Activated CD8-positive, alpha-beta T cell treated with anti-CD3 and anti-CD28 coated beads for 36 hours (primary cell): ENCODE data around the gene NRP1. TPM values are rescaled to one million over a fixed set of nuclear protein-coding genes. Genes with fewer than 3 reads are reported as not detected.

ENCODE experiments used
- ATAC-seq: fragments of 200-7000 bp; cut with Tn5 transposase; one replicate; pipeline ENCODE4 v1.10.0; 2021; ENCODE audit warnings: mild to moderate bottlenecking, moderate library complexity
- CTCF ChIA-PET: fragments of 350-600 bp; sonication (Branson Sonifier 250); formaldehyde crosslinking; loops from one replicate; lab custom pipeline; 2021; ENCODE audit warnings: antibody characterized with exemption; lab: Charles Lee
- POLR2A ChIA-PET: fragments of 350-600 bp; sonication (Branson Sonifier 250); formaldehyde crosslinking; loops from one replicate; lab custom pipeline; 2021; ENCODE audit warnings: antibody characterized with exemption; lab: Charles Lee
- DNase-seq: peaks from one replicate; pipeline ENCODE4 v3.0.0-alpha.2; 2020
- H3K27ac Mint-ChIP-seq: one replicate; pipeline ENCODE4 v1.8.0; 2021; ENCODE audit warnings: mild to moderate bottlenecking, mixed read lengths
- H3K27me3 Mint-ChIP-seq: one replicate; pipeline ENCODE4 v1.8.0; 2021; ENCODE audit warnings: mixed read lengths
- H3K36me3 Mint-ChIP-seq: one replicate; pipeline ENCODE4 v1.8.0; 2021; ENCODE audit warnings: low read depth, mixed read lengths
- H3K4me1 Mint-ChIP-seq: one replicate; pipeline ENCODE4 v1.8.0; 2021; ENCODE audit warnings: low read depth, mixed read lengths
- H3K4me3 Mint-ChIP-seq: one replicate; pipeline ENCODE4 v1.8.0; 2021; ENCODE audit warnings: mild to moderate bottlenecking, moderate library complexity, mixed read lengths
- H3K9me3 Mint-ChIP-seq: one replicate; pipeline ENCODE4 v1.8.0; 2021; ENCODE audit warnings: mixed read lengths
- intact Hi-C: fragments of 100-400 bp; cut with micrococcal nuclease; formaldehyde crosslinking; loops from one replicate; pipeline ENCODE4 v1.10.0; 2022
- total RNA-seq, 2 experiments: library from RNA; stranded (reverse); gene quantifications; one replicate each; pipeline ENCODE4 v1.2.3, GENCODE V29; 2021
- TF ChIP-seq, protein P1 (sequence below): fragments of 200-600 bp; IDR thresholded peaks from one replicate; pipeline ENCODE4 v1.8.0; 2022; ENCODE audit warnings: antibody characterized with exemption, mild to moderate bottlenecking

The NRP1 gene
- total RNA-seq, 2 experiments from 2014 or later: 0.22 to 0.79 TPM

- ATAC-seq: peak; percentile 43
- H3K4me3 Mint-ChIP-seq: no peak overlapping the region
- intact Hi-C loops: no loop called here
- H3K9me3 Mint-ChIP-seq: peaks cover 1% of the 10 kb centered on the region
- H3K27ac Mint-ChIP-seq: no peak overlapping the region
- peak; percentile 87 for DNase-seq
- POLR2A ChIA-PET: no interaction called here
- H3K27me3 Mint-ChIP-seq: peaks cover 13% of the 10 kb centered on the region
- CTCF ChIA-PET: no interaction called here
- TF ChIP-seq, protein P1, sequence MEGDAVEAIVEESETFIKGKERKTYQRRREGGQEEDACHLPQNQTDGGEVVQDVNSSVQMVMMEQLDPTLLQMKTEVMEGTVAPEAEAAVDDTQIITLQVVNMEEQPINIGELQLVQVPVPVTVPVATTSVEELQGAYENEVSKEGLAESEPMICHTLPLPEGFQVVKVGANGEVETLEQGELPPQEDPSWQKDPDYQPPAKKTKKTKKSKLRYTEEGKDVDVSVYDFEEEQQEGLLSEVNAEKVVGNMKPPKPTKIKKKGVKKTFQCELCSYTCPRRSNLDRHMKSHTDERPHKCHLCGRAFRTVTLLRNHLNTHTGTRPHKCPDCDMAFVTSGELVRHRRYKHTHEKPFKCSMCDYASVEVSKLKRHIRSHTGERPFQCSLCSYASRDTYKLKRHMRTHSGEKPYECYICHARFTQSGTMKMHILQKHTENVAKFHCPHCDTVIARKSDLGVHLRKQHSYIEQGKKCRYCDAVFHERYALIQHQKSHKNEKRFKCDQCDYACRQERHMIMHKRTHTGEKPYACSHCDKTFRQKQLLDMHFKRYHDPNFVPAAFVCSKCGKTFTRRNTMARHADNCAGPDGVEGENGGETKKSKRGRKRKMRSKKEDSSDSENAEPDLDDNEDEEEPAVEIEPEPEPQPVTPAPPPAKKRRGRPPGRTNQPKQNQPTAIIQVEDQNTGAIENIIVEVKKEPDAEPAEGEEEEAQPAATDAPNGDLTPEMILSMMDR: no peak
- H3K4me1 Mint-ChIP-seq: peaks cover 23% of the 10 kb centered on the region
- no peaks in the 10 kb centered on the region for H3K36me3 Mint-ChIP-seq
These were observed 68.8 kb downstream of the NRP1 start for GRCh38 chr10:33265621-33266020.

DNA sequence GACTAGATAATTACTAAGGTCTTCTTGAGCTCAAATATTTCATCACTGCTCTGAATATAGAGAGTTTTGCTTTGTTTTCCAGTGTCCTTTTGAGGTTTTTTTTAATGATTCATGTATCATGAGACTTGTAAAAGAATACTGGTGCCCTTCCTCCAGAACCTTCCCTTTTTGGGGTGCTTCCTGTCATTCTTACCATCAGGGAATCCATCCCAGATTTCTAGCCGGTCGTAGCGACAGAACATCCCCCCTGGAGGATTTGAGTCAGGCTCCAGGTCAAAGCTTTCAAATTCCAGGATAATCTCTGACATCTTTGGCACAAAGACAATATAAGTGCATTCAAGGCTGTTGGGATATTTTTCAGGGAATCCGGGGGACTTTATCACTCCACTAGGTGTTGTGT, 71.0 kb downstream of the NRP1 start:
- H3K36me3 Mint-ChIP-seq: no peaks in the 10 kb centered on the region
- H3K27ac Mint-ChIP-seq: no peak overlapping the region
- POLR2A ChIA-PET: no interaction called here
- H3K9me3 Mint-ChIP-seq: peaks cover 1% of the 10 kb centered on the region
- H3K4me3 Mint-ChIP-seq: no peak overlapping the region
- CTCF ChIA-PET: no interaction called here
- TF ChIP-seq, protein P1: no peak
- DNase-seq (no peak), ATAC-seq (no peak)
- peaks cover 11% of the 10 kb centered on the region for H3K27me3 Mint-ChIP-seq
- peaks cover 23% of the 10 kb centered on the region for H3K4me1 Mint-ChIP-seq
- intact Hi-C loops: no loop called here

DNA sequence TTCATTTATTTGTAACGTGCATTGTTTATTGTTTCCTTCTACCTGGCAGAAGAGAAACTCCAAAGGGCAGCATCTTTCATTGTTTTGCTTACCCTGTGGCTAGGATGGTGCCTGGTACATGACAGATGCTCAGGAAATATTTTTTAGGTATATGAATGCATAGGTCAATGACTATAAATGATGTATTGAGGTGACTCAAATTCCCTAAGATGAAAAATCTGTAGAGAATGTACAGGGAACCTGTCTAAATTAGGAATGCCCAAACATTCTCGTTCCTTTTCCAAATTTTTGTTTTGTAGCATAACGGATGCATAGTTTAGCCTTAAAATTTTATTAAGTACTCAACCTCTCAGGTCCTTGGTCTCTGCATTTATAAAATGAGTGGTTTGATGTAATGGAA, 71.6 kb downstream of the NRP1 start:
- Mint-ChIP-seq H3K36me3 (no peaks in the 10 kb centered on the region), H3K27me3 (peaks cover 9% of the 10 kb centered on the region), H3K4me3 (no peak overlapping the region), H3K9me3 (peaks cover 1% of the 10 kb centered on the region), H3K4me1 (peaks cover 23% of the 10 kb centered on the region), H3K27ac (no peak overlapping the region)
- POLR2A ChIA-PET: no interaction called here
- ATAC-seq (no peak), DNase-seq (no peak)
- TF ChIP-seq, protein P1: no peak
- intact Hi-C loops: no loop called here
- CTCF ChIA-PET: no interaction called here

DNA sequence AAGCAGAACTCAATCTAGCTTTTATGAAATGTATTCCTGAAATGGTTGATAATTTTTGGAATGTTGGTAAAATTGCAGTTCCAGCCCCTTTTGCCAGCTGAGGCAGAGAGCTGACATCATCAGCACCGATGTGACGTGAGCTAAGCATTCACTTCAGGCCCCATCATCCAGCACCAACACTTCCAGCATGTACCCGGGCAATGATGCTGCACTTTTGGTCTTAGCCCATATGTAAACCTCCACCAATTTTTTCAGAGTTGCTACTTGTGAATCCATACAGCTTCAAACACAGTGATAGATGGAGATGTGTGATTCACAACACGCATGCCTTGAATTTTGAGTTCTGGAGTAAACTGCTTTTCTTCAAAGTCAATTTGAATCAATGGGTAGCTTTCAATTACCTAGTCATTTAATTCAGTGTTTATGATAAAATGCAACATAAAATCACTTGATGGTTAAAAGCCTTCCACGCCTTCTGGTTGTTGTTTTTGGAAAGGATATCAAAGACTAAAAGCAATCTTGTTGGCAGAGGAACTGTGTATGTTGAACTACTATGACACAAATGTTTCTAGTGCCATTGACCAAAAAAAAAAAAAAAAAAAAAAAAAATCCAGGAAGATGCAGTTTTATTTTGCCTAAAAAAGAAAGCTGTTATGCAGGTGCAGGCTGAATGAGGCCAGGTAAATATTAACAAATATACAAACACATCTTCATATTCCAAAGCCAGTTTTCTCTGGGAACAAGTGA, 73.9 kb downstream of the NRP1 start:
- ATAC-seq (no peak), DNase-seq (no peak)
- peaks cover 6% of the 10 kb centered on the region for H3K27me3 Mint-ChIP-seq
- H3K36me3 Mint-ChIP-seq: no peaks in the 10 kb centered on the region
- H3K4me3 Mint-ChIP-seq: no peak overlapping the region
- no peak overlapping the region for H3K27ac Mint-ChIP-seq
- CTCF ChIA-PET: interaction anchor here (1.1 to 2.0 kb wide), 2 partner anchors 25 to 67 kb away, joined by 3 to 7 read pairs; no protein-coding TSS in a partner anchor
- H3K4me1 Mint-ChIP-seq: peaks cover 22% of the 10 kb centered on the region
- intact Hi-C loops: no loop called here
- H3K9me3 Mint-ChIP-seq: peaks cover 1% of the 10 kb centered on the region
- POLR2A ChIA-PET: no interaction called here
- TF ChIP-seq, protein P1: no peak

DNA sequence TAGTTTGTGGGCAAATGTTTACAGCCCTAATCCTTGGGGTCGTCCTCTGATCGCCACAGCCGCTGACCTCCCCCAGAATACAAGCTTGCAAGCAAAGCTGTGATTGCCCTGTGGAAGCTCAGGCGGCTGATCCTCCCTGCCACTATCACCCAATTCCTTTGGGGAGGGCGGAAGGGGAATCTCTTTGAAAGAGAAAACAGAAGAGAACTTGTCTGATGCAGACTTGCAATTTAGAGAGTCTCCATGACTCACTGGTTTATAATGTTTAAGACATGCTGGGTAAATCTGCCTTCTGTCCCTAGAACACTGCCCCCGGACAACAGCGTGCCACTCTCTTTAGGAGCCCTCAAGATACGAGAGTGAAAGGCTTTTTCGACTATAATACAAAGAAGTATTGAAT, 75.5 kb downstream of the NRP1 start:
- intact Hi-C loops: no loop called here
- Mint-ChIP-seq H3K9me3 (peaks cover 1% of the 10 kb centered on the region), H3K27me3 (peaks cover 6% of the 10 kb centered on the region)

More for the DNA sequence above, 75.5 kb downstream of the NRP1 start:
- POLR2A ChIA-PET: no interaction called here
- CTCF ChIA-PET: interaction anchor here (2.0 kb wide), 1 partner anchor 65 kb away, joined by 7 read pairs; no protein-coding TSS in a partner anchor
- H3K36me3 Mint-ChIP-seq: no peaks in the 10 kb centered on the region
- DNase-seq (no peak), ATAC-seq (no peak)
- peaks cover 8% of the 10 kb centered on the region for H3K4me1 Mint-ChIP-seq
- no peak overlapping the region for H3K4me3 Mint-ChIP-seq
- TF ChIP-seq, protein P1: no peak
- H3K27ac Mint-ChIP-seq: no peak overlapping the region
